Trophoblast cell (in vitro differentiated cells and primary cell): ENCODE results near the gene MPV17L2.

ENCODE experiments used
- DNase-seq, 2 donors: peaks; one replicate each; pipeline ENCODE4 v3.0.0-alpha.2; 2016
- H2AFZ ChIP-seq: 2 replicates; pipeline ENCODE4 v1.6.1; 2013; ENCODE audit warnings: low read length, moderate library complexity, mild to moderate bottlenecking; ENCODE audit not compliant: insufficient read depth, poor library complexity
- H2AK5ac ChIP-seq: 2 replicates; pipeline ENCODE4 v1.6.1; 2013; ENCODE audit warnings: mild to moderate bottlenecking, low read length
- H2BK120ac ChIP-seq: 2 replicates; pipeline ENCODE4 v1.6.1; 2013; ENCODE audit warnings: low read length, mild to moderate bottlenecking, moderate library complexity; ENCODE audit not compliant: insufficient read depth, poor library complexity
- H2BK12ac ChIP-seq: 2 replicates; pipeline ENCODE4 v1.6.1; 2013; ENCODE audit warnings: mild to moderate bottlenecking, low read length, moderate library complexity
- H2BK5ac ChIP-seq: 2 replicates; pipeline ENCODE4 v1.6.1; 2013; ENCODE audit warnings: low read length, low read depth, moderate library complexity, mild to moderate bottlenecking; ENCODE audit not compliant: poor library complexity
- H3K14ac ChIP-seq: 2 replicates; pipeline ENCODE4 v1.6.1; 2013; ENCODE audit warnings: mild to moderate bottlenecking, low read length
- H3K18ac ChIP-seq: 2 replicates; pipeline ENCODE4 v1.6.1; 2013; ENCODE audit warnings: mild to moderate bottlenecking, low read length
- H3K23ac ChIP-seq: 2 replicates; pipeline ENCODE4 v1.6.1; 2013; ENCODE audit warnings: low read length
- H3K27ac ChIP-seq: 2 replicates; pipeline ENCODE4 v1.5.1; 2013; ENCODE audit warnings: low read depth, mild to moderate bottlenecking, inconsistent platforms, low read length, moderate library complexity
- H3K27me3 ChIP-seq: 2 replicates; pipeline ENCODE4 v1.6.1; 2013; ENCODE audit warnings: inconsistent platforms, mild to moderate bottlenecking, low read length, moderate library complexity; ENCODE audit not compliant: insufficient read depth
- H3K36me3 ChIP-seq, 2 experiments: 1 replicate in 1 of 2; 2 replicates in 1 of 2; pipeline ENCODE4 v1.6.1; 2013; ENCODE audit warnings: low read length in 2 of 2, mild to moderate bottlenecking in 2 of 2, moderate library complexity in 1 of 2; ENCODE audit not compliant: insufficient read depth in 2 of 2, control insufficient read depth in 1 of 2
- H3K4ac ChIP-seq: 2 replicates; pipeline ENCODE4 v1.6.1; 2013; ENCODE audit warnings: low read depth, mild to moderate bottlenecking, low read length, moderate library complexity
- H3K4me1 ChIP-seq, 2 experiments: 1 replicate in 1 of 2; 2 replicates in 1 of 2; pipeline ENCODE4 v1.6.1; 2013; ENCODE audit warnings: low read length in 2 of 2, mild to moderate bottlenecking in 2 of 2, moderate library complexity in 1 of 2; ENCODE audit not compliant: insufficient read depth in 2 of 2, control insufficient read depth in 1 of 2
- H3K4me2 ChIP-seq: 2 replicates; pipeline ENCODE4 v1.6.1; 2013; ENCODE audit warnings: inconsistent platforms, mild to moderate bottlenecking, low read length, moderate library complexity
- H3K4me3 ChIP-seq: 2 replicates; pipeline ENCODE4 v1.5.1; 2013; ENCODE audit warnings: mild to moderate bottlenecking, low read depth, low read length, inconsistent platforms
- H3K79me1 ChIP-seq: one replicate; pipeline ENCODE4 v1.6.1; 2013; ENCODE audit warnings: low read length
- H3K79me2 ChIP-seq: 2 replicates; pipeline ENCODE4 v1.6.1; 2013; ENCODE audit warnings: low read length, mild to moderate bottlenecking; ENCODE audit not compliant: control insufficient read depth, insufficient read depth, poor library complexity
- H3K9ac ChIP-seq: 2 replicates; pipeline ENCODE4 v1.6.1; 2013; ENCODE audit warnings: mild to moderate bottlenecking, low read length
- H3K9me3 ChIP-seq: 2 replicates; pipeline ENCODE4 v1.6.1; 2013; ENCODE audit warnings: low read depth, mild to moderate bottlenecking, control low read depth, inconsistent platforms, low read length; ENCODE audit not compliant: insufficient read depth
- H4K12ac ChIP-seq: 2 replicates; pipeline ENCODE4 v1.6.1; 2013; ENCODE audit warnings: low read depth, mild to moderate bottlenecking, low read length, moderate library complexity
- H4K8ac ChIP-seq: 2 replicates; pipeline ENCODE4 v1.6.1; 2013; ENCODE audit warnings: low read depth, mild to moderate bottlenecking, low read length, moderate library complexity
- H4K91ac ChIP-seq: one replicate; pipeline ENCODE4 v1.6.1; 2013; ENCODE audit warnings: low read depth, mild to moderate bottlenecking, low read length, moderate library complexity
- WGBS: extraction: QIAGEN DNeasy Blood & Tissue Kit; methylation state at CpG from one replicate; pipeline ENCODE4 v1.1.7; 2013; ENCODE audit warnings: missing lambda C conversion rate; ENCODE audit not compliant: insufficient read length, insufficient coverage; ENCODE audit errors: extremely low coverage; 5-methylcytosine and 5-hydroxymethylcytosine counted together

Gene MPV17L2

GRCh38 chr19:18176367-18177310 lies 16.4 kb upstream of the MPV17L2 start:
- H3K14ac ChIP-seq: no peak overlapping the region
- H2BK12ac ChIP-seq: no peak overlapping the region
- H4K8ac ChIP-seq: no peak overlapping the region
- H4K91ac ChIP-seq: no peak overlapping the region
- no peaks in the 10 kb centered on the region for H3K79me2 ChIP-seq
- H3K4ac ChIP-seq: no peak overlapping the region
- peaks cover 4 to 9% of the 10 kb centered on the region in 2 experiments for H3K4me1 ChIP-seq
- H3K4me3 ChIP-seq: no peak overlapping the region
- H3K9me3 ChIP-seq: peaks cover 5% of the 10 kb centered on the region
- no peak overlapping the region for H3K27ac ChIP-seq
- peaks cover 0 to under 1% of the 10 kb centered on the region in 2 experiments for H3K36me3 ChIP-seq
- H2BK120ac ChIP-seq: no peak overlapping the region
- no peak for DNase-seq
- H2AFZ ChIP-seq: no peak overlapping the region
- no peak overlapping the region for H3K9ac ChIP-seq
- no CpG with 5 or more reads among the region's 19 CpGs for WGBS
- H2BK5ac ChIP-seq: no peak overlapping the region
- H3K4me2 ChIP-seq: no peak overlapping the region
- no peaks in the 10 kb centered on the region for H3K79me1 ChIP-seq
- no peak overlapping the region for H3K23ac ChIP-seq
- no peak overlapping the region for H2AK5ac ChIP-seq
- H3K18ac ChIP-seq: no peak overlapping the region
- H3K27me3 ChIP-seq: peaks cover 10% of the 10 kb centered on the region
- H4K12ac ChIP-seq: no peak overlapping the region

GRCh38 chr19:18179957-18180356 lies 13.1 kb upstream of the MPV17L2 start:
- Histone ChIP-seq H2BK120ac (no peak overlapping the region), H3K14ac (no peak overlapping the region), H3K79me2 (no peaks in the 10 kb centered on the region), H3K36me3 (no peaks in the 10 kb centered on the region), H4K12ac (no peak overlapping the region), H3K18ac (no peak overlapping the region), H3K27ac (no peak overlapping the region), H3K9ac (no peak overlapping the region), H3K79me1 (no peaks in the 10 kb centered on the region), H2BK5ac (no peak overlapping the region), H2BK12ac (no peak overlapping the region), H4K8ac (no peak overlapping the region), H3K23ac (no peak overlapping the region), H3K4me3 (no peak overlapping the region), H3K4me2 (no peak overlapping the region), H4K91ac (no peak overlapping the region), H3K4me1 (no peaks in the 10 kb centered on the region), H3K9me3 (no peaks in the 10 kb centered on the region), H3K4ac (no peak overlapping the region), H2AFZ (no peak overlapping the region), H3K27me3 (peaks cover 3% of the 10 kb centered on the region), H2AK5ac (no peak overlapping the region)
- no CpG with 5 or more reads among the region's 5 CpGs for WGBS
- no peak for DNase-seq

- H2BK5ac ChIP-seq: no peak overlapping the region
- H3K79me1 ChIP-seq: no peaks in the 10 kb centered on the region
- no peaks in the 10 kb centered on the region for H3K79me2 ChIP-seq
- H3K4me2 ChIP-seq: no peak overlapping the region
- no peak overlapping the region for H3K18ac ChIP-seq
- H4K12ac ChIP-seq: no peak overlapping the region
- no peak overlapping the region for H3K4ac ChIP-seq
- no peaks in the 10 kb centered on the region for H3K36me3 ChIP-seq
- H2AK5ac ChIP-seq: no peak overlapping the region
- H3K4me3 ChIP-seq: no peak overlapping the region
- no peaks in the 10 kb centered on the region for H3K9me3 ChIP-seq
- H3K23ac ChIP-seq: no peak overlapping the region
- H4K8ac ChIP-seq: no peak overlapping the region
- no peaks in the 10 kb centered on the region for H3K27me3 ChIP-seq
- no peak overlapping the region for H2AFZ ChIP-seq
- H3K9ac ChIP-seq: no peak overlapping the region
- H3K27ac ChIP-seq: no peak overlapping the region
- H4K91ac ChIP-seq: no peak overlapping the region
- DNase-seq: no peak
- H2BK12ac ChIP-seq: no peak overlapping the region
- no peak overlapping the region for H2BK120ac ChIP-seq
- no peaks in the 10 kb centered on the region for H3K4me1 ChIP-seq
- H3K14ac ChIP-seq: no peak overlapping the region
These were observed 9.5 kb upstream of the MPV17L2 start for GRCh38 chr19:18183529-18183928.

- no peak overlapping the region for H3K14ac ChIP-seq
- H3K4me2 ChIP-seq: no peak overlapping the region
- H3K23ac ChIP-seq: no peak overlapping the region
- H3K36me3 ChIP-seq: no peaks in the 10 kb centered on the region
- H2BK5ac ChIP-seq: no peak overlapping the region
- H4K12ac ChIP-seq: no peak overlapping the region
- no peak for DNase-seq
- H4K8ac ChIP-seq: no peak overlapping the region
- no peak overlapping the region for H3K4me3 ChIP-seq
- no peak overlapping the region for H2BK120ac ChIP-seq
- H4K91ac ChIP-seq: no peak overlapping the region
- WGBS: no CpG with 5 or more reads among the region's 6 CpGs
- no peak overlapping the region for H2AFZ ChIP-seq
- no peaks in the 10 kb centered on the region for H3K79me2 ChIP-seq
- no peaks in the 10 kb centered on the region for H3K4me1 ChIP-seq
- H2BK12ac ChIP-seq: no peak overlapping the region
- H3K18ac ChIP-seq: no peak overlapping the region
- no peak overlapping the region for H2AK5ac ChIP-seq
- no peak overlapping the region for H3K9ac ChIP-seq
- H3K4ac ChIP-seq: no peak overlapping the region
- H3K27me3 ChIP-seq: no peaks in the 10 kb centered on the region
- H3K9me3 ChIP-seq: no peaks in the 10 kb centered on the region
- H3K27ac ChIP-seq: no peak overlapping the region
- H3K79me1 ChIP-seq: no peaks in the 10 kb centered on the region
These were observed 7.5 kb upstream of the MPV17L2 start for GRCh38 chr19:18185538-18185937.
